GM18505 (cell line): ENCODE results near the gene MUC6.

Source experiments
- ATAC-seq: cut with Tn5 transposase; IDR thresholded peaks from one replicate; pipeline ENCODE4 v1.9.1; 2021; ENCODE audit not compliant: unreplicated experiment
- POLR2A ChIP-seq: IDR thresholded peaks from 4 replicates; pipeline ENCODE4 v1.6.1; 2011; ENCODE audit warnings: borderline replicate concordance; ENCODE audit not compliant: insufficient read depth, insufficient read length; ENCODE audit errors: extremely low read depth

The MUC6 gene

DNA sequence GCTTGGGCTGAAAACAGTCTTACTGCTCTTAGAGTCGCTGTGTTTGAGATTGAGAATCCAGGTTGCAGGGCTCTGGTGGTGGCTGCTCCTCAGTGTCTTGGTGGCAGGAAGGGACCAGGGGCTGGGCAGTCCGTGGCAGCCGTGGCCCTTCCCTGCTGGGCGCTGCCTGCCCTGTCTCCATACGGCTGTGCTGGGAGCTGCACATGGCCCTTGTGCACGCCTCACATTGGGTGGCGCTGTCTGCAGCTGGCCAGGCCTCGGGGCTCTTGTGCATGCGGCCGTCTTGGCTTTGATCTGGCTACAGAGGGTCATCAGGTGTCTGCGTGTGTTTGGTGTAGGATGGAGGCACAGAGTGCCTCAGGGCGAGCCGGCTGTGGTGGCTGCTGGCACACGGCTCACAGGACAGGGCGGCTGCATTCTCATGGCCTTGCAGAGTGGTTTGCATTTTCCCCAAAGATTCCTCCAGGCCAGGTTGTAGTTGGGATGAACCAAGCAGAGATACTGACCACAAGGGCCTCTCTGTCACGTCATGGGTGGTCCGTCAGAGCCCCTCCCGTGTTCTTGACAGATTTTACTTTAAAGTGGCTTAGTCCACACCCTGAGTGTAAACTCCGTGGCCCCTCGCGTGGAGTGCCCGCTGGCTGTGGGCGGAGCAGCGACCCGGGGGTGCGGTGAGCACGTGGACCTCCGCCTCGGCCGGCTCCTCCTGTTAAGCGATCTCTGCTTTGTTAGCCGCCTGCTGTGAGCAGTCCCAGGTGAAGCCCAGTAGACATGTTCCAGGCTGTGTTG, 34.7 kb downstream of the MUC6 start:
- no peak for ATAC-seq
- no peak for TF ChIP-seq POLR2A

DNA sequence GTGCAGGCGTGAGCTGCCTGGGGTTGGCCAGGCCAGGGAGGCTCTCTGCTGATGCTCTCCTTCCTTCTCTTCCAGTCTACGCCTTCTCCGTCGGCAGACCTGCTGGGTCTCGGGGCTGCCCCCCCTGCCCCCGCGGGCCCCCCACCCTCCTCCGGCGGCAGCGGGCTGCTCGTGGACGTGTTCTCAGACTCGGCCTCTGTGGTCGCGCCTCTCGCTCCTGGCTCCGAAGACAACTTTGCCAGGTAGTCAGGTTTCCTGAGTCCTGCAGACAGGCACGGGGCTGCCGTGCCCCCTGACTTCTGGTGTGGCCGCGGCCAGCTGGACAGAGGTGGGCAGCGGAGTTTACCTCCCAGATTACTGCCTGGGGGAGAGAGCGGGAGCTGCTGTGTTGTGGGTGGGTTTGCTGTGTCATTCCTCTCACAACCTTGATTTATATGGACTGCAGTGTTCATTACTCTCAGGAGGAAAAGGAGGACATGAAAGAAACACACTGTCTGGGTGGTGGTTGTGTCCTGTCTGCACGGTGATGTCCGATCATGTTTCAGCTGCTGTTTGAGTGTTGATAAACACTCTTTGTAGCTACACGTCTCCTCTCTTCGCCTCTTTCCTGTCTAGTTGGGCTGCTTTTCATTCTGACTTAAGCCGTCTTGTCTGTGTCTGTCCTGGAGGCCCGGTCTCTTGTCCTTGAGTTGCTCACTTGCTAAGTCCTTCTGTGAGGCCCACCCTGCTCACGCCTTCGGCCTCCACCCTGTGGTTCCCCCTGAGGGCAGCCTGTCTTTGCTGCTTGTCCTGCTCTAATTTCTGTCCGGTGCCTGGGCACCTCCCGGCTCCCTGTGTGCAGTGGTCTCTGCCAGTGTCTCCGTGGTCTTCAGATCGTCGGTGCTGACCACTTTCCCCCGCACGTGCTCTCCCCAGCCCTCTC, 35.9 kb downstream of the MUC6 start:
- no peak for ATAC-seq

DNA sequence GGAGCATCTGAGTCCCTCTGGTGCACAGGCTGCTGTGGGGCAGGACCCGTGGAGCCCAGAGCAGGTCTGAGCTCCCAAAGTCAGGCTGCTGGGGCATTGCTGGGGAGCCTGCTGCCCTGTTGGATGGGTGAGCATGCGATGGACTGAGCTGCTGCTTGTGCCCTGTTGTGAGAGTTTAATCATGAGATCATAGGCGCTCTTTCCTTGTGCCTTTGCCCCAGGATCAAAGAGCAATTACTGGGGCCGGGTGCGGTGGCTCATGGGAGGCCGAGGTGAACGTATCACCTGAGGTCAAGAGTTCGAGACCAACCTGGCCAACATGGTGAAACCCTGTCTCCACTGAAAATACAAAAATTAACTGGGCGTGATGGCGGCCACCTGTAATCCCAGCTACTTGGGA, 37.5 kb downstream of the MUC6 start:
- ATAC-seq, result no peak
- TF ChIP-seq POLR2A, result no peak

More for the DNA sequence above, 35.9 kb downstream of the MUC6 start:
- TF ChIP-seq POLR2A, result no peak

DNA sequence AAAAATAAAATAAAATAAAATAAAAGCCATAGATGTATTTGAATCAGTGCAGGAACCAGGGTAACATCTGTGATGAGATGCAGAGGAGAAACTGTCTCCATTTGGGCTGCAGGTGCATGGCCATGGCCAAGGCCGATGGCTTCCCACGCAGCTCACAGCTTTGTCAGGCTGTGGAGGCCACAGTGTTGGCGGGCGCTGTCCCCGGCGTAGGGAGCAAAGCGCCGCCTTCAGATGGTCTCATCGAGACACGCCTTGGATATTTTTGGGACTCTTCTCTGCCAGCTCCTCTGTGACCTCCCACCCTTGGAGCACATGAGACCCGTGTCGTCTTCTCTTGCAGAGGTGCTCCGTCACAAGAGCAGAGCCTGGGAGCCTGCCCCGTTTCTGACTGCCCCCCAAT, 38.6 kb downstream of the MUC6 start:
- ATAC-seq, result no peak
- TF ChIP-seq POLR2A, result no peak

- TF ChIP-seq POLR2A, result no peak
- ATAC-seq, result no peak
Observed at GRCh38 chr11:996681-997080, 39.8 kb downstream of the MUC6 start.

- ATAC-seq, result no peak
- no peak for TF ChIP-seq POLR2A
Observed at GRCh38 chr11:995752-996420, 40.6 kb downstream of the MUC6 start.

GRCh38 chr11:995044-995751, 41.3 kb downstream of the MUC6 start:
- no peak for TF ChIP-seq POLR2A
- no peak for ATAC-seq

DNA sequence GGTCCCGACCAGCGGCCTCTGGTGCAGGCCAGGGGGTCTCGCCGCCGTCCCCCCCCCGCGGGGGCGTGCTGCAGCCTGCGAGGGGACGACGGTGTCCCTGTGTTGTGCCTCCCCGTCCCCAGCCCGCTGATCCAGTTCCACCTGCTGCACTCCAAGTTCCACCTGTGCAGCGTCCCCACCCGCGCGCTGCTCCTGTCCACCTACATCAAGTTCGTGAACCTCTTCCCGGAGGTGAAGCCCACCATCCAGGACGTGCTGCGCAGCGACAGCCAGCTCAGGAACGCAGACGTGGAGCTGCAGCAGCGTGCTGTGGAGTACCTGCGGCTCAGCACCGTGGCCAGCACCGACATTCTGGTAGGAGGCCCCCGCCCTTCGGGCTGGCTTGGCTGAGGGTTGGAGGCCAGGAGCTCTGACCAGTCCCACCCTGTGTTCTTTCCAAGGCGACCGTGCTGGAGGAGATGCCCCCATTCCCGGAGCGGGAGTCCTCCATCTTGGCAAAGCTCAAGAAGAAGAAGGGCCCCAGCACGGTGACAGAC, 42.8 kb downstream of the MUC6 start:
- TF ChIP-seq POLR2A, result no peak
- ATAC-seq, result no peak

DNA sequence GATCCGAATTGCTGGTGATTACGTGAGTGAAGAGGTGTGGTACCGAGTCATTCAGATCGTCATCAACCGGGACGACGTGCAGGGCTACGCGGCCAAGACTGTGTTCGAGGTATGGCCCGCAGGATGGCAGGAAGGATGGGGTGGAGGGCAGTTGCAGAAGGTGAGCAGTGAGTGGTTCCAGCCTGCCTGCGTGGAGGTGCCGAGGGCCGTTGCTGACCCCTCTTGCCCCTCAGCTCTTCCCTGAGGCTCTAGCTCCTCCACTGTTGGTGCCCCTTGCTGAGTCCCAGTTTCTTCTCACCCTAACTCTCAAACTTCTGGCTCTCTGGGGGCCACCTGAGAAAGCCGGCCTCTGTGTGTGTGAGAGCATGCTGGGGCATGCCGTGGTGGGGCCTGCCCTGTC, 43.9 kb downstream of the MUC6 start:
- TF ChIP-seq POLR2A, result no peak
- no peak for ATAC-seq

- ATAC-seq, result no peak
- no peak for TF ChIP-seq POLR2A
Observed at GRCh38 chr11:991711-992307, 44.7 kb downstream of the MUC6 start.

- no peak for TF ChIP-seq POLR2A
- ATAC-seq, result no peak
Observed at GRCh38 chr11:991034-991433, 45.5 kb downstream of the MUC6 start.

DNA sequence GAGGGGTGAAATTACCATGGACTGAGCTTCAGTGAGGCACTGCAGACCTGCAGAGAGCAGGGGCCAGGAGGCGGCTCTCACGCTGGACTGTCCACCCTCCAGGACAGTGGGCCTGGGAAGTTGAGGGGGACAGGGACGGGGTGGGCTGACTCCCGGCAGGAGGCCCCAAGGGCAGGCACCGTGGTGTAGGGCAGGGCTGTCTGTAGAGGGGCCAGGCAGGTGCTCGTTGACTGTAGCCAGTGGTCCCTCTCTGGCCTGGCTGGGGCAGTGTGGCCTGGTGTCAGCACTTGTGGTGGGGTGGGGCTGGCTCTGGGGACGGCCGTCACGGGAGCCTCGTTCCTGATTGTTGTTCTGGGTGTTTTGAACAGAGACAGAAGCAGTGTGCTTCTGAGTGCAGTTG, 46.4 kb downstream of the MUC6 start:
- no peak for TF ChIP-seq POLR2A
- ATAC-seq, result no peak

DNA sequence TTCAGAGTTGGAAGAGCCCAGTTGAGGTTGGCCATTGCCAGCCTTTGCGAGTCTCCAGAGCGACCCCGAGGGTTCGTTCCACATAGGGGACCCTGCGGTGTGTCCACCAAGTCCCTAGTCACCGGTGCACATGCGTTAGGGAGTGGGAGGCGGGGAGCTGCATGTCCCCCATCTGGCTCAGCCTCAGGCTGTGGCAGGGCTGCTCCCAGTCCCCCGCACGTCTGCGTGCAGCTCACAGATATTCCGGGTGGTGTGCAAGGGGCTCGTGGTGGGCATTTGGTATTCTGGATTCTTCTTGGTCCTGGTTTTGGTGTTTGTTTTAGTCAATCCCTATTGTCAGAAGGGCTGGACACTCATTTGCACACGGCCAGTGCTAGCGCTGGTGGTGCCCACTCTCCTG, 48.8 kb downstream of the MUC6 start:
- no peak for ATAC-seq
- no peak for TF ChIP-seq POLR2A

GRCh38 chr11:986952-987305, 49.6 kb downstream of the MUC6 start:
- TF ChIP-seq POLR2A, result no peak
- no peak for ATAC-seq
